ENCODE results near the gene SLC12A2.

- TF ChIP-seq CTCF (IDR thresholded peaks at IDR 0.05 in 2 of 3, conservative IDR thresholded peaks at IDR 0.05 in 1 of 3; ENCODE audit: borderline replicate concordance in 1 of 3, insufficient read depth in 1 of 3, low read depth in 2 of 3, low read length in 2 of 3) (no peak), SP1 (IDR thresholded peaks at IDR 0.05; ENCODE audit: low read depth) (no peak), POLR2A (IDR thresholded peaks at IDR 0.05; ENCODE audit: borderline replicate concordance, extremely low read depth, insufficient read depth, insufficient read length) (no peak), SRF (IDR thresholded peaks at IDR 0.05; ENCODE audit: low read depth) (no peak), MAX (IDR thresholded peaks at IDR 0.05) (no peak), EZH2 (IDR thresholded peaks at IDR 0.05) (no peak), POLR2AphosphoS5 (IDR thresholded peaks at IDR 0.05; ENCODE audit: low read depth, low read length) (no peak), SIN3A (IDR thresholded peaks at IDR 0.05; ENCODE audit: low read depth) (no peak), YY1 (IDR thresholded peaks at IDR 0.05; ENCODE audit: extremely low read depth, insufficient replicate concordance, low read depth, low read length) (no peak)
These were observed 141.9 kb downstream of the SLC12A2 start for GRCh38 chr5:128225245-128226030.

Measured in HCT116 (cell line).